ENCODE results near the gene CFAP46.
"Not testable (repeated sequence)": the region's sequence is repeated elsewhere in the genome, so short reads cannot be mapped to it uniquely, and the experiment has no call there.

CFAP46 gene

DNA sequence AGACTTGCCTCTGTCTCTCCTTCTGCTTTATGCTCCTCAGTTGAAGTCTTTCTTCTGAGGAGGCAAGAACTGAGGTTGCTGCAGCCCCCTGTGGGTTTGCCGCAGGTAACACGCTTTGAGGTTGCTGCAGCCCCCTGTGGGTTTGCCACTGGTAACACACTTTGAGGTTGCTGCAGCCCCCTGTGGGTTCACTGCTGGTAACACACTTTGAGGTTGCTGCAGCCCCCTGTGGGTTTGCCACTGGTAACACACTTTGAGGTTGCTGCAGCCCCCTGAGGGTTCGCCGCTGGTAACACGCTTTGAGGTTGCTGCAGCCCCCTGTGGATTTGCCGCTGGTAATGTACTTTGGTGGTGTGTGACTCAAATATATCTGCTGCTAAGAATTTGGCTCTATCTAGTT, 48.6 kb downstream of the CFAP46 start:
- not testable (repeated sequence) for H3K4me3 ChIP-seq (ENCODE audit: low read length, poor library complexity, severe bottlenecking); H3F3A ChIP-seq (ENCODE audit: low read depth); H3K4me2 ChIP-seq (ENCODE audit: low read depth, low read length, poor library complexity, severe bottlenecking); H3K36me3 ChIP-seq (ENCODE audit: insufficient read depth, low read length); H2AFZ ChIP-seq (ENCODE audit: low read length); H3K4me1 ChIP-seq (ENCODE audit: insufficient read depth, low read length, poor library complexity, severe bottlenecking); H4K20me1 ChIP-seq (ENCODE audit: insufficient read depth, low read length, poor library complexity, severe bottlenecking); H3K9me2 ChIP-seq (replicated peaks; ENCODE audit: low read depth, low read length); H3K9me3 ChIP-seq (ENCODE audit: insufficient read depth, low read depth, low read length); H3K79me2 ChIP-seq (ENCODE audit: insufficient read depth, low read length); H3K27me3 ChIP-seq (ENCODE audit: insufficient read depth, low read length, poor library complexity, severe bottlenecking); H3K9ac ChIP-seq (ENCODE audit: low read depth, low read length, poor library complexity, severe bottlenecking)
- TF ChIP-seq, protein P1, sequence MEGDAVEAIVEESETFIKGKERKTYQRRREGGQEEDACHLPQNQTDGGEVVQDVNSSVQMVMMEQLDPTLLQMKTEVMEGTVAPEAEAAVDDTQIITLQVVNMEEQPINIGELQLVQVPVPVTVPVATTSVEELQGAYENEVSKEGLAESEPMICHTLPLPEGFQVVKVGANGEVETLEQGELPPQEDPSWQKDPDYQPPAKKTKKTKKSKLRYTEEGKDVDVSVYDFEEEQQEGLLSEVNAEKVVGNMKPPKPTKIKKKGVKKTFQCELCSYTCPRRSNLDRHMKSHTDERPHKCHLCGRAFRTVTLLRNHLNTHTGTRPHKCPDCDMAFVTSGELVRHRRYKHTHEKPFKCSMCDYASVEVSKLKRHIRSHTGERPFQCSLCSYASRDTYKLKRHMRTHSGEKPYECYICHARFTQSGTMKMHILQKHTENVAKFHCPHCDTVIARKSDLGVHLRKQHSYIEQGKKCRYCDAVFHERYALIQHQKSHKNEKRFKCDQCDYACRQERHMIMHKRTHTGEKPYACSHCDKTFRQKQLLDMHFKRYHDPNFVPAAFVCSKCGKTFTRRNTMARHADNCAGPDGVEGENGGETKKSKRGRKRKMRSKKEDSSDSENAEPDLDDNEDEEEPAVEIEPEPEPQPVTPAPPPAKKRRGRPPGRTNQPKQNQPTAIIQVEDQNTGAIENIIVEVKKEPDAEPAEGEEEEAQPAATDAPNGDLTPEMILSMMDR (conservative IDR thresholded peaks at IDR 0.05; ENCODE audit: low read length), result peak; percentile 75

DNA sequence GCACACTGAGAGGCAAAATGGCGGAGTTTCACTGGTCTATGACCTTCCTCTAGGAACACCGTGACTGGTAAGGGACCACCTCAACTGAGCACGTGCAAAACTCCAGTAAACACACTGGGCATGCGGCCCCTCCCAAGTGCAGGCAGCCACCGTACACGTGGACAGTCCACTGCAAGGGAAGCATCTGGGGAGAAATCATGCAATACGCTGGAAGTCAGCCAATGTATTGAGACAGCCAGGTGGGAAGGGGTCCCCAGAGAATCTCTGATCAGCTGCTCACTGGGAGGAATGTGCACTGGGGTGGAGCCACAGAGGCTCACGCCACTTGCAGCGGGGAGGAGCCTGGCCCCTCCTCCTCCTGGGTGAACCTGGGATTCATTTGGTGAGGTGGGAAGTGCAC, 49.3 kb downstream of the CFAP46 start:
- Histone ChIP-seq H3K4me2 (ENCODE audit: low read depth, low read length, poor library complexity, severe bottlenecking) (no peak overlapping the region), H3K9ac (ENCODE audit: low read depth, low read length, poor library complexity, severe bottlenecking) (no peak overlapping the region), H3K79me2 (ENCODE audit: insufficient read depth, low read length) (no peaks in the 10 kb centered on the region), H3F3A (ENCODE audit: low read depth) (no peaks in the 10 kb centered on the region), H3K4me1 (ENCODE audit: insufficient read depth, low read length, poor library complexity, severe bottlenecking) (no peaks in the 10 kb centered on the region), H3K4me3 (ENCODE audit: low read length, poor library complexity, severe bottlenecking) (no peak overlapping the region), H3K36me3 (ENCODE audit: insufficient read depth, low read length) (no peaks in the 10 kb centered on the region), H3K9me2 (replicated peaks; ENCODE audit: low read depth, low read length) (no peaks in the 10 kb centered on the region), H4K20me1 (ENCODE audit: insufficient read depth, low read length, poor library complexity, severe bottlenecking) (no peaks in the 10 kb centered on the region), H3K27me3 (ENCODE audit: insufficient read depth, low read length, poor library complexity, severe bottlenecking) (no peaks in the 10 kb centered on the region), H2AFZ (ENCODE audit: low read length) (no peak overlapping the region), H3K9me3 (ENCODE audit: insufficient read depth, low read depth, low read length) (no peaks in the 10 kb centered on the region)
- TF ChIP-seq EZH2phosphoT487 (IDR thresholded peaks at IDR 0.05; ENCODE audit: borderline replicate concordance), result no peak
- TF ChIP-seq, protein P1 (conservative IDR thresholded peaks at IDR 0.05; ENCODE audit: low read length), result no peak

DNA sequence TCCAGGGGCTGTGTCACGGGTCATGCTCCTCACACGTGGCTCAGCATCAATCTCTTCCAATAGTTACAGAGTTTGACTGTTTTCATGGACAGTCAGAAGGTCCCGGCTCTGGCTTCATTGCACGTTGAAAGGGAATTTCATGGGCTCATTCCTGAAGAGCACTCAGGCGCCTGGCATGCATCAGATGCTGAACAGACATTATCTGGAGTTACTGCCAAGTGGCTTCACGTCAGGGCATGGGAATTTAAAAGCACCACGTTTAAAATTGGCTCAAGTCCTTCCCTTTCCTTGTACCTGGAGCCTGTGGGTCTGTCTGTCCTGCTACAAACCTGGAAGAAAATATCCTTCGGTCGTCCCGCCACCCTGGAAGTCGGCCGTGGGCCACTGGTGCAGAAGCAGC, 50.4 kb downstream of the CFAP46 start:
- no peaks in the 10 kb centered on the region for H3K9me3 ChIP-seq (ENCODE audit: insufficient read depth, low read depth, low read length)
- no peak overlapping the region for H2AFZ ChIP-seq (ENCODE audit: low read length)
- H4K20me1 ChIP-seq (ENCODE audit: insufficient read depth, low read length, poor library complexity, severe bottlenecking), result no peaks in the 10 kb centered on the region
- no peak overlapping the region for H3K9ac ChIP-seq (ENCODE audit: low read depth, low read length, poor library complexity, severe bottlenecking)
- no peaks in the 10 kb centered on the region for H3K27me3 ChIP-seq (ENCODE audit: insufficient read depth, low read length, poor library complexity, severe bottlenecking)
- H3K36me3 ChIP-seq (ENCODE audit: insufficient read depth, low read length), result no peaks in the 10 kb centered on the region
- H3F3A ChIP-seq (ENCODE audit: low read depth), result no peaks in the 10 kb centered on the region
- H3K79me2 ChIP-seq (ENCODE audit: insufficient read depth, low read length), result no peaks in the 10 kb centered on the region
- H3K4me1 ChIP-seq (ENCODE audit: insufficient read depth, low read length, poor library complexity, severe bottlenecking), result no peaks in the 10 kb centered on the region
- no peak overlapping the region for H3K4me3 ChIP-seq (ENCODE audit: low read length, poor library complexity, severe bottlenecking)
- H3K9me2 ChIP-seq (replicated peaks; ENCODE audit: low read depth, low read length), result no peaks in the 10 kb centered on the region
- no peak overlapping the region for H3K4me2 ChIP-seq (ENCODE audit: low read depth, low read length, poor library complexity, severe bottlenecking)
- TF ChIP-seq EZH2phosphoT487 (IDR thresholded peaks at IDR 0.05; ENCODE audit: borderline replicate concordance), result no peak
- TF ChIP-seq, protein P1 (conservative IDR thresholded peaks at IDR 0.05; ENCODE audit: low read length), result no peak
